Measurements from ENCODE around the gene PTGS2. TPM values are rescaled to one million over a fixed set of nuclear protein-coding genes. Genes with fewer than 3 reads are reported as not detected.

Gene PTGS2
- total RNA-seq, 1 experiment from 2014 or later, result 0.20 TPM

GRCh38 chr1:186703209-186703766 lies 23.1 kb upstream of the PTGS2 start (continued):
- TF ChIP-seq ETV6 (CRISPR knock-in tag; IDR thresholded peaks at IDR 0.05), result no peak

- TF ChIP-seq TP53 (CRISPR knock-in tag; IDR thresholded peaks at IDR 0.05) (no peak), ERG (CRISPR knock-in tag; IDR thresholded peaks at IDR 0.05) (no peak), E2F1 (CRISPR knock-in tag; IDR thresholded peaks at IDR 0.05) (no peak), ZNF512 (CRISPR knock-in tag; IDR thresholded peaks at IDR 0.05; ENCODE audit: borderline replicate concordance) (no peak), GABPB1 (CRISPR knock-in tag; IDR thresholded peaks at IDR 0.05) (no peak), RELA (CRISPR knock-in tag; IDR thresholded peaks at IDR 0.05; ENCODE audit: borderline replicate concordance) (no peak), USF2 (CRISPR knock-in tag; IDR thresholded peaks at IDR 0.05) (no peak), NFATC4 (CRISPR knock-in tag; IDR thresholded peaks at IDR 0.05) (no peak), NR2C2 (CRISPR knock-in tag; IDR thresholded peaks at IDR 0.05) (no peak), ELF4 (CRISPR knock-in tag; IDR thresholded peaks at IDR 0.05; ENCODE audit: low read depth) (no peak), CREM (CRISPR knock-in tag; IDR thresholded peaks at IDR 0.05) (no peak), CDX4 (CRISPR knock-in tag; IDR thresholded peaks at IDR 0.05; ENCODE audit: borderline replicate concordance) (no peak), OVOL2 (CRISPR knock-in tag; IDR thresholded peaks at IDR 0.05; ENCODE audit: borderline replicate concordance) (no peak), MXD4 (CRISPR knock-in tag; IDR thresholded peaks at IDR 0.05; ENCODE audit: borderline replicate concordance) (no peak), AFF4 (CRISPR knock-in tag; IDR thresholded peaks at IDR 0.05; ENCODE audit: borderline replicate concordance) (no peak), MLX (CRISPR knock-in tag; IDR thresholded peaks at IDR 0.05) (no peak), ESRRA (CRISPR knock-in tag; IDR thresholded peaks at IDR 0.05; ENCODE audit: borderline replicate concordance) (no peak), ZNF396 (CRISPR knock-in tag; IDR thresholded peaks at IDR 0.05; ENCODE audit: borderline replicate concordance) (no peak), ZNF263 (CRISPR knock-in tag; IDR thresholded peaks at IDR 0.05; ENCODE audit: low read depth) (no peak)
- ChIA-PET POLR2A (no interaction called here), CTCF (interaction anchor here (0.7 kb wide), 1 partner anchor 21 kb away, joined by 3 read pairs; the partner anchor contains the start of gene PTGS2)
- H3K27me3 Mint-ChIP-seq (ENCODE audit: low read depth), result no peaks in the 10 kb centered on the region
- no peaks in the 10 kb centered on the region for H3K4me1 Mint-ChIP-seq
- no peak for ATAC-seq
- no peaks in the 10 kb centered on the region for H3K9me3 Mint-ChIP-seq
- no peak overlapping the region for H3K4me3 Mint-ChIP-seq
- no peak overlapping the region for H3K27ac Mint-ChIP-seq
- DNase-seq (ENCODE audit: low spot score), result no peak
- no peaks in the 10 kb centered on the region for H3K36me3 Mint-ChIP-seq
Measured at GRCh38 chr1:186700722-186701121, 20.5 kb upstream of the PTGS2 start.

All from WTC11 (cell line).